OCI-LY1 (cell line): ENCODE measurements around the gene BOLL.
"Not testable (repeated sequence)": the region's sequence is repeated elsewhere in the genome, so short reads cannot be mapped to it uniquely, and the experiment has no call there.

Experiments
- CTCF ChIP-seq: fragments of 200-600 bp; sonication (generic), shearing (Covaris generic); IDR thresholded peaks from 2 replicates; pipeline ENCODE4 v1.5.1; 2017; ENCODE audit warnings: mild to moderate bottlenecking, antibody characterized with exemption, low read length, moderate library complexity, mixed read lengths
- EZH2 ChIP-seq: fragments of 200-600 bp; sonication (generic), shearing (Covaris generic); IDR thresholded peaks from 2 replicates; pipeline ENCODE4 v1.8.0; 2017; ENCODE audit warnings: borderline replicate concordance, mixed run types, mild to moderate bottlenecking, antibody characterized with exemption, low read length, moderate library complexity, mixed read lengths

GRCh38 chr2:197695971-197696370, 89.1 kb downstream of the BOLL start:
- TF ChIP-seq EZH2, CTCF: not testable (repeated sequence)
